Heart left ventricle (tissue), 16 donors: ENCODE measurements around the gene SMPDL3A. TPM values are rescaled to one million over a fixed set of nuclear protein-coding genes. Genes with fewer than 3 reads are reported as not detected.

ENCODE experiments used
- ATAC-seq, 4 donors: fragments of 200-7000 bp; cut with Tn5 transposase; one replicate each; pipeline ENCODE4 v1.9.1; 2020 to 2022; ENCODE audit warnings: moderate library complexity in 4 of 4, mild to moderate bottlenecking in 3 of 4, moderate number of reproducible peaks in 1 of 4
- DNase-seq, 5 donors: peaks; one replicate each; pipeline ENCODE4 v3.0.0-alpha.2; 2020
- H3K27ac ChIP-seq, 12 donors: fragments of 200-600 bp; sonication (generic) in 4 of 12; one replicate each; pipeline versions ENCODE4 v1.5.0 to v1.8.0; 2016 to 2022; ENCODE audit warnings: mild to moderate bottlenecking in 2 of 12
- H3K27me3 ChIP-seq, 9 donors: fragments of 200-600 bp; sonication (generic) in 2 of 9; one replicate each; pipeline versions ENCODE4 v1.5.1 to v1.8.0; 2016 to 2022; ENCODE audit warnings: mild to moderate bottlenecking in 3 of 9
- H3K36me3 ChIP-seq, 9 donors: fragments of 200-600 bp; sonication (generic) in 2 of 9; one replicate each; pipeline versions ENCODE4 v1.5.0 to v1.8.0; 2018 to 2022; ENCODE audit warnings: mild to moderate bottlenecking in 2 of 9
- H3K4me1 ChIP-seq, 12 donors: fragments of 200-600 bp; sonication (generic) in 4 of 12; one replicate each; pipeline versions ENCODE4 v1.5.0 to v1.8.0; 2016 to 2022; ENCODE audit warnings: mild to moderate bottlenecking in 3 of 12
- H3K4me3 ChIP-seq, 12 donors: fragments of 200-600 bp; sonication (generic) in 4 of 12; one replicate each; pipeline versions ENCODE4 v1.5.0 to v1.8.0; 2017 to 2022; ENCODE audit warnings: mild to moderate bottlenecking in 9 of 12, moderate library complexity in 4 of 12
- H3K9me3 ChIP-seq, 12 donors: fragments of 200-600 bp; sonication (generic) in 4 of 12; one replicate each; pipeline versions ENCODE4 v1.5.0 to v1.8.0; 2016 to 2022; ENCODE audit warnings: mild to moderate bottlenecking in 1 of 12
- POLR2A ChIP-seq, 2 donors: fragments of 450-650 bp; IDR thresholded peaks; one replicate each; pipeline ENCODE4 v1.6.1; 2017; ENCODE audit warnings: antibody characterized with exemption in 2 of 2, mild to moderate bottlenecking in 2 of 2, moderate library complexity in 2 of 2
- WGBS, 4 donors: extraction: QIAGEN DNeasy Blood & Tissue Kit in 2 of 4; methylation state at CpG; one replicate each; pipeline versions ENCODE4 v1.1.5 to v1.1.7; 2013 to 2018; 5-methylcytosine and 5-hydroxymethylcytosine counted together
- intact Hi-C, 10 donors: fragments of 100-400 bp; cut with DNase I; formaldehyde crosslinking; loops; one replicate each; pipeline versions ENCODE4 v1.11.1 to v1.14.2; 2022
- polyA plus RNA-seq, 2 donors: library from polyadenylated mRNA; stranded (reverse); fragments of 200-250 nt; gene quantifications; one replicate each; pipeline ENCODE4 v1.2.3, GENCODE V29; 2013
- total RNA-seq, 9 donors: library from RNA; depleted of rRNA in 2 of 9; stranded (reverse); fragments of >200 nt in 2 of 9; fragmentation: NEBNext Ultra II Directional in 3 of 9; extraction: Animal tissue kit (Norgen Biotek cat#: 25700) in 3 of 9; gene quantifications; one replicate each; pipeline versions ENCODE4 v1.1.0 to v1.2.4, GENCODE V29; 2016 to 2023
- TF ChIP-seq, protein P1 (sequence below), 12 donors: fragments of 200-600 bp; sonication (generic) in 4 of 12; IDR thresholded peaks; one replicate each; pipeline versions ENCODE4 v1.5.0 to v1.8.0; 2018 to 2022; ENCODE audit warnings: antibody characterized with exemption in 12 of 12, mild to moderate bottlenecking in 5 of 12
- donor health status: ischemic (EF 13 %, LVEDD 7.1; RV severe dilation, severe dysfunction).
- donor health status: healthy with polysubstance abuse.
- donor health status: DM: no; HTN: yes; CAD: no.
- donor health status: DM: no; HTN: no; CAD: no.
- donor health status: ischemic (EF 25% LVEDD 6.9; RV normal size, moderate dysfunction).
- donor health status: ischemic (EF 25% LVEDD 5.7; RV mildly dilated, moderate dysfunction).
- donor health status: healthy.
- donor health status: DM: yes; HTN: yes; CAD: no.
- donor health status: ischemic (EF 35%, LVEDD 5.7; RV mildly dilated, moderate dysfunction).
- donor health status: nonischemic (EF 11% LVEDD 7.7; RV severe dilation, severe dysfunction).
- donor health status: DM: yes; HTN: yes; CAD: no.
- donor health status: PGD.
- donor health status: ischemic (EF 29% LVEDD 5.4; RV normal size, mild dysfunction).
- donor health status: nonischemic (EF 23%, LVEDD 6.1; RV moderate dilation, normal function).

The SMPDL3A gene
- total and polyA plus RNA-seq, 11 donors = 3.5 to 10.4 (median 4.6) TPM

DNA sequence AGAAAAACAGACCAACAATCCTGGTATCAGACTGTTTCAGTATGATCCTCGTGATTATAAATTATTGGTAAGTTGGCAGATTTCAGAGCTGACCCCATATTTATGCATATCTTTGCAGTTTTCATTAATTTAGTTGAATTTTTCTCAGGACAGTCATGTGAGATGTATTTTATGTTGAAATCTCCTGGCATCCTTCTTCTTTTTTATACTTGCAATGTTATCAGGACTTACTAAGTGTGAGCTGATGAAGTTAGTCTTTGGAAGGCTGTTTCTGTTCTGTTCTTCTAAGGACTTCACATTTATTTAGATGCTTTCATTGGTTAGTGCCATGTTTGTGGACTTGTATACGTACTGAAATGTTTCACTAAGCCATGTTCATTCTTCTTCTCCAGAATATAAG is 17.2 kb downstream of the SMPDL3A start:
- Histone ChIP-seq H3K9me3 (no peaks in the 10 kb centered on the region), H3K27ac (no peak overlapping the region), H3K27me3 (no peaks in the 10 kb centered on the region), H3K4me3 (no peak overlapping the region), H3K4me1 (no peaks in the 10 kb centered on the region), H3K36me3 (peaks cover 0 to 30% (median 11%) of the 10 kb centered on the region in 9 donors)
- intact Hi-C loops = no loop called here
- WGBS, 4 donors = 78 to 90% (median 87%) methylated on average over 2 of the region's 2 CpGs
- TF ChIP-seq, protein P1, sequence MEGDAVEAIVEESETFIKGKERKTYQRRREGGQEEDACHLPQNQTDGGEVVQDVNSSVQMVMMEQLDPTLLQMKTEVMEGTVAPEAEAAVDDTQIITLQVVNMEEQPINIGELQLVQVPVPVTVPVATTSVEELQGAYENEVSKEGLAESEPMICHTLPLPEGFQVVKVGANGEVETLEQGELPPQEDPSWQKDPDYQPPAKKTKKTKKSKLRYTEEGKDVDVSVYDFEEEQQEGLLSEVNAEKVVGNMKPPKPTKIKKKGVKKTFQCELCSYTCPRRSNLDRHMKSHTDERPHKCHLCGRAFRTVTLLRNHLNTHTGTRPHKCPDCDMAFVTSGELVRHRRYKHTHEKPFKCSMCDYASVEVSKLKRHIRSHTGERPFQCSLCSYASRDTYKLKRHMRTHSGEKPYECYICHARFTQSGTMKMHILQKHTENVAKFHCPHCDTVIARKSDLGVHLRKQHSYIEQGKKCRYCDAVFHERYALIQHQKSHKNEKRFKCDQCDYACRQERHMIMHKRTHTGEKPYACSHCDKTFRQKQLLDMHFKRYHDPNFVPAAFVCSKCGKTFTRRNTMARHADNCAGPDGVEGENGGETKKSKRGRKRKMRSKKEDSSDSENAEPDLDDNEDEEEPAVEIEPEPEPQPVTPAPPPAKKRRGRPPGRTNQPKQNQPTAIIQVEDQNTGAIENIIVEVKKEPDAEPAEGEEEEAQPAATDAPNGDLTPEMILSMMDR (IDR thresholded peaks at IDR 0.05) = no peak
- no peak for TF ChIP-seq POLR2A (IDR thresholded peaks at IDR 0.05)
- ATAC-seq (no peak), DNase-seq (no peak)

DNA sequence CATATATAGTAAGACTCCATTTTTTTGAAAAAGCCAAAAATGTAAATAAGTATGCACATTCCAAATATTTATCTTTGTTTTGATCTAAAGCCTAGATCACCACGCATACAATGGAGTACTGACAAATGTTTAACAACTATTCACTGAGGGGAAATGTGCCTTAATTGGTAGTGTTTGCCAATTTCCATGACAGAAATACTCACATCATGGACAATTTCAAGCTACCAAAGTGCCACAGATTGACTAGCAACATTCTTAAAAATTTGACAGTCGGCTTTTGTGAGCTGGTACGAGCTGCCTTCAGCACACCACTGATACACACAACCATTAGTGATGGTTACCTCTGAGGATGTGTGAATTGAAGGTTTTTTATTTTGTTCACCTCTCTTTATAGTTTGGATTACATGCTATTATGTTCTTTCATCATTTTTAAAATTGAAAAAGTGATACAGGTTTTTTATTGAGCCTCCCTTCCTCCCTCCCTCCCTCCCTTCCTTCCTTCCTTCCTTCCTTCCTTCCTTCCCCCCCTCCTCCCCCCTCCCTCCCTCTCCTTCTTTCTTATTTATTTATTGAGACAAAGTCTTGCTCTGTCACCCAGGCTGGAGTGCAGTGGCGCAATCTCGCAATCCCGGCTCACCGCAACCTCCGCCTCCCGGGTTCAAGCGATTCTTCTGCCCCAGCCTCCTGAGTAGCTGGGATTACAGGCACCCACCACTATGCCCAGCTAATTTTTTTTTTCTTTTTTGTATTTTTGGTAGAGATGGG is 19.2 kb downstream of the SMPDL3A start:
- WGBS, 4 donors = 85 to 95% (median 93%) methylated on average over 10 of the region's 10 CpGs
- intact Hi-C loops = no loop called here
- H3K36me3 ChIP-seq = peaks cover 0 to 30% (median 11%) of the 10 kb centered on the region in 9 donors
- H3K4me3 ChIP-seq = no peak overlapping the region
- H3K4me1 ChIP-seq = no peaks in the 10 kb centered on the region
- no peaks in the 10 kb centered on the region for H3K27me3 ChIP-seq
- DNase-seq (no peak), ATAC-seq (no peak)
- no peak overlapping the region for H3K27ac ChIP-seq
- TF ChIP-seq, protein P1 (IDR thresholded peaks at IDR 0.05) = no peak
- no peaks in the 10 kb centered on the region for H3K9me3 ChIP-seq

DNA sequence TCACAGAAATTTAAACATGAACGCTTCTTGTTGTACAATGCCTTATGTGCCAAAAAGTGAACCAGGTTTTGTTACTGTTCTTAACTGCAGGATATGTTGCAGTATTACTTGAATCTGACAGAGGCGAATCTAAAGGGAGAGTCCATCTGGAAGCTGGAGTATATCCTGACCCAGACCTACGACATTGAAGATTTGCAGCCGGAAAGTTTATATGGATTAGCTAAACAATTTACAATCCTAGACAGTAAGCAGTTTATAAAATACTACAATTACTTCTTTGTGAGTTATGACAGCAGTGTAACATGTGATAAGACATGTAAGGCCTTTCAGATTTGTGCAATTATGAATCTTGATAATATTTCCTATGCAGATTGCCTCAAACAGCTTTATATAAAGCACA is 19.9 kb downstream of the SMPDL3A start:
- 90 to 94% (median 92%) methylated on average over 4 of the region's 4 CpGs for WGBS, 4 donors
- peaks cover 0 to 30% (median 11%) of the 10 kb centered on the region in 9 donors for H3K36me3 ChIP-seq
- H3K4me1 ChIP-seq = no peaks in the 10 kb centered on the region
- no peak overlapping the region for H3K27ac ChIP-seq
- no peak for ATAC-seq
- TF ChIP-seq POLR2A (IDR thresholded peaks at IDR 0.05) = no peak
- TF ChIP-seq, protein P1 (IDR thresholded peaks at IDR 0.05) = no peak
- no peaks in the 10 kb centered on the region for H3K27me3 ChIP-seq
- H3K9me3 ChIP-seq = no peaks in the 10 kb centered on the region
- no peak overlapping the region for H3K4me3 ChIP-seq
- intact Hi-C loops = no loop called here
- no peak for DNase-seq

DNA sequence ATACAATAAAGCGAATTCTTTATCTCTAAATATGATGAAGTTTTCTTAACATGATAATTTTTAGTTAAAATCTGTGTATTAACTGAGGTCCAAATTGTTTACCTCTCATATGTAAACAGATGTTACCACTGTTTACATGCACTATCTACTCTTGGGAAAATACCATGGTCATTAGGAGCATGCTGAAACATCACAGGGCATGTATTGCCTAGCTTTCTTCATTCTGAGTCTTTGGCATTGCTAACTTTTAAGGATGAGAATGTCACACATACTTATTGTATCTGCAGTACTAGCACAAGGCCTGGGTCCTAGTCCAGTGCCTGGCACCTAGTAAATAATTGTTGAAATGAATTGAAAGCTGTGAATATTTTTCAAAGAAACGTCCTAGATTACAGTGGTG is 20.6 kb downstream of the SMPDL3A start:
- intact Hi-C loops = no loop called here
- no peak overlapping the region for H3K4me3 ChIP-seq

More for the DNA sequence above, 20.6 kb downstream of the SMPDL3A start:
- Histone ChIP-seq H3K9me3 (no peaks in the 10 kb centered on the region), H3K4me1 (no peaks in the 10 kb centered on the region), H3K36me3 (peaks cover 0 to 27% (median 11%) of the 10 kb centered on the region in 9 donors), H3K27ac (no peak overlapping the region), H3K27me3 (no peaks in the 10 kb centered on the region)
- ATAC-seq (no peak), DNase-seq (no peak)
- TF ChIP-seq, protein P1 (IDR thresholded peaks at IDR 0.05) = no peak
- no peak for TF ChIP-seq POLR2A (IDR thresholded peaks at IDR 0.05)
- 90 to 95% (median 93%) methylated on average over 2 of the region's 2 CpGs for WGBS, 4 donors
